GM21723 (cell line): ENCODE data around the gene CNGA3.
"Not testable (repeated sequence)": the region's sequence is repeated elsewhere in the genome, so short reads cannot be mapped to it uniquely, and the experiment has no call there.

Experiments used
- ATAC-seq: cut with Tn5 transposase; IDR thresholded peaks from one replicate; pipeline ENCODE4 v1.9.1; 2021; ENCODE audit warnings: mild to moderate bottlenecking, moderate library complexity; ENCODE audit not compliant: unreplicated experiment

The CNGA3 gene

GRCh38 chr2:98395977-98396376 is 49.7 kb downstream of the CNGA3 start:
- no peak for ATAC-seq

DNA sequence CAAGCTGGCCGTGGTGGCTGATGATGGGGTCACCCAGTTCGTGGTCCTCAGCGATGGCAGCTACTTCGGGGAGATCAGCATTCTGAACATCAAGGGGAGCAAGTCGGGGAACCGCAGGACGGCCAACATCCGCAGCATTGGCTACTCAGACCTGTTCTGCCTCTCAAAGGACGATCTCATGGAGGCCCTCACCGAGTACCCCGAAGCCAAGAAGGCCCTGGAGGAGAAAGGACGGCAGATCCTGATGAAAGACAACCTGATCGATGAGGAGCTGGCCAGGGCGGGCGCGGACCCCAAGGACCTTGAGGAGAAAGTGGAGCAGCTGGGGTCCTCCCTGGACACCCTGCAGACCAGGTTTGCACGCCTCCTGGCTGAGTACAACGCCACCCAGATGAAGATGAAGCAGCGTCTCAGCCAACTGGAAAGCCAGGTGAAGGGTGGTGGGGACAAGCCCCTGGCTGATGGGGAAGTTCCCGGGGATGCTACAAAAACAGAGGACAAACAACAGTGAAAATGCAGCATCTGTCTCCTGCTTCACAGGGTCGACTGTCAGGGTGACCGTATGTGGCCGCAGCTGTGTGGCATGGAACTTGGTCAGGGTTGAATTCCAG is 50.6 kb downstream of the CNGA3 start:
- ATAC-seq: no peak

DNA sequence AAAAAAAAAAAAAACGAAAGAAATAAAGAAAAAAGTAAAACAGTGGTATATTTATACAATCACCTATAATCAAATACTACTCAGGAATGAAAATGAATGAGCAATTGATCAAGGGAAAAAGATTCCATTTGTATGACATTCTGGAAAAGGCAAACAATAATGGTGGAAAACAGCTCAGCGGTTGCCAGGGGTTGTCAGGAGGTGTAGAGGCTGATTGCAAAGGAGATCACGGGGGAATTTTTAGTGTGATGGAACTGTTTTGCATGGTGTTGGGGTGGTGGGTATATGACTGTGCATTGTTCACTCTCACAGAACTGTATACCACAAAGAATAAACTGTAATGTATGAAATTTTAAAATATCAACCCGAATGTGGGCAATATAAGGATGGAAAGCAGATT is 52.9 kb downstream of the CNGA3 start:
- no peak for ATAC-seq

DNA sequence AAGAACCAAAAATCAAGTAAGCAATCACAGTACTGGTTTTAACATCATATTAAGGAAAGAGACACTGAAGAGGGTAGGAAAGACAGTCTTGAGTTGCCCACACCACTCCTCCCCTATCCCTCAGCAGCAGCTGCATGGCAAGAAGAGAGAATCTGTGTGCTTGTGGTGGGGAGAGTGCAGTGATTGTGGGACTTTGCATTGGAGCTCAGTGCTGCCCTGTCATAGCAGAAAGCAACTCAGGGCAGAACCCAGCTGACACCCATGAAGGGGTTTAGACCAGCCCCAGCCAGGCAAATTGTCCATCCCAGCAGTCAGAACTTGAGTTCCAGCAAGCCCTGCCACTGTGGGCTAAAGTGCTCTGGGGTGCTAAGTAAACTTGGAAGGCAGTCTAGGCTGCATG is 57.6 kb downstream of the CNGA3 start:
- ATAC-seq: no peak

GRCh38 chr2:98404556-98405250 is 58.4 kb downstream of the CNGA3 start:
- ATAC-seq: no peak

DNA sequence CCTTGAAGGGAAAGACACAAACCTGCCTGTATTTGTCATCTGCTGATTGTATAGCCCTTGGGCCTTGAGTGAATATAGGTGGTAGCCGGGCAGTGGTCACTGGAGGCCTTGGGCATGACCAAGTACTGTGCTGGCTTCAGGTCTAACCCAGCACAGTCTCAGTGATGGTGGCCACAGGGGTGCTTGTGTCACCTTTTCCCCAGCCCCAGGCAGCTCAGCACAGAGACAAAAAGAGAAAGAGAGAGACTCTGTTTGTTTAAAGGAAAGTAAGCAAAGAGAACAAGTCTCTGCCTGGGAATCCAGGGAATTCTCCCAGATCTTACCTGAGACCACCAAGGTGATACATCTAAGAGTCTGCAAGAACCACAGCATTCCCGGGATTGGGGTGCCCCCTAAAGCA is 59.0 kb downstream of the CNGA3 start:
- no peak for ATAC-seq

DNA sequence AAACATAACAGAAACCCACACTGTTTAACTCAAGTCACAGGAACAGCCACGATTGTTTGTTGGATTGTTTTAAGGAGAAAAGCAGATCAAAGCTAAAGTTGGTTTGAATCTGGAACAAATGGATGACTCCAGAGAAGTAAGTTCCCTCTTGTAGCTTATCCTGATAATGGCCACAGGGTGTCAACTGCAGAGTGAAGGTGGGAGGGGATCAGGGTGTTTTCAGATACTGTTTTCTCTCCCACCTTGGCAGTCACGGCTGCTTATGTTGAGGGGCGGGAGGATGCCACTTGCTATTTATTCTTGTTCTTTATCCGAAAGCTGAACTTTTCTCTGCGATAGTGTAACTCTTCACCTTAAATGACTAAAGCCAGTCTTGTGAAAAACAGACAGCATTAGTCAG is 61.9 kb downstream of the CNGA3 start:
- no peak for ATAC-seq

- peak; percentile 78 for ATAC-seq
Measured at GRCh38 chr2:98412751-98413458, 66.6 kb downstream of the CNGA3 start.

DNA sequence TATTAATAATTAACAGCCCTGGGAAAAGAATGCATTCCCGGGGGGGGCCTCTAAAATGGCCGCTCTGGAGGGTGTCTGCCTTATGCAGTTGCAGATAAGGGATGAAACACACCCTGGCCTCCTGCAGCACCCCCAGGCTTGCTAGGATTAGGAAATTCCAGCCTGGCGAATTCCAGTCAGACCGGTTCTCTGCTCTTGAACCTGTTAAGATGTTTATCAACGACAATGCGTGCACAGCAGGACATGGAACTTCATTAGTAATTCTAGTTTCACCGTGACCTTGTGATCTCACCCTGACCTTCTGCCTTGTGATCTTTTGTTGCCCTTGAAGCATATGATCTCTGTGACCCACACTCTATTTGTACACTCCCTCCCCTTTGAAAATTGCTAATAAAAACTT is 68.0 kb downstream of the CNGA3 start:
- not testable (repeated sequence) for ATAC-seq

DNA sequence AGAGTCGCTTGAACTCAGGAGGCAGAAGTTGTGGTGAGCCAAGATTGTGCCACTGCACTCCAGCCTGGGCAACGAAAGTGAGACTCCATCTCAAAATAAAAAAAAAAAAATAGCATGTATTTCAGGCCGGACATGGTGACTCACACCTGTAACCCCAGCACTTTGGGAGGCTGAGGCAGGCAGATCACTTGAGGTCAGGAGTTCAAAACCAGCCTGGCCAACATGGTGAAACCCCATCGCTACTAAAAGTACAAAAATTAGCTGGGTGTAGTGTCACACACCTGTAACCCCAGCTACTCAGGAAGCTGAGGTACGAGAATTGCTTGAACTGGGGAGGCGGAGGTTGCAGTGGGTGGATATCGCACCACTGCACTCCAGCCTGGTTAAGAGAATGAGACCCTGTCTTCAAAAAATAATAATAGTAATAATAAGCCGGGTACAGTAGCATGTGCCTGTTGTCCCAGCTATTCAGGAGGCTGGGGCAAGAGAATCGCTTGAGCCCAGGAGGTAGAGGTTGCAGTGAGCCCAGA is 69.5 kb downstream of the CNGA3 start:
- not testable (repeated sequence) for ATAC-seq

DNA sequence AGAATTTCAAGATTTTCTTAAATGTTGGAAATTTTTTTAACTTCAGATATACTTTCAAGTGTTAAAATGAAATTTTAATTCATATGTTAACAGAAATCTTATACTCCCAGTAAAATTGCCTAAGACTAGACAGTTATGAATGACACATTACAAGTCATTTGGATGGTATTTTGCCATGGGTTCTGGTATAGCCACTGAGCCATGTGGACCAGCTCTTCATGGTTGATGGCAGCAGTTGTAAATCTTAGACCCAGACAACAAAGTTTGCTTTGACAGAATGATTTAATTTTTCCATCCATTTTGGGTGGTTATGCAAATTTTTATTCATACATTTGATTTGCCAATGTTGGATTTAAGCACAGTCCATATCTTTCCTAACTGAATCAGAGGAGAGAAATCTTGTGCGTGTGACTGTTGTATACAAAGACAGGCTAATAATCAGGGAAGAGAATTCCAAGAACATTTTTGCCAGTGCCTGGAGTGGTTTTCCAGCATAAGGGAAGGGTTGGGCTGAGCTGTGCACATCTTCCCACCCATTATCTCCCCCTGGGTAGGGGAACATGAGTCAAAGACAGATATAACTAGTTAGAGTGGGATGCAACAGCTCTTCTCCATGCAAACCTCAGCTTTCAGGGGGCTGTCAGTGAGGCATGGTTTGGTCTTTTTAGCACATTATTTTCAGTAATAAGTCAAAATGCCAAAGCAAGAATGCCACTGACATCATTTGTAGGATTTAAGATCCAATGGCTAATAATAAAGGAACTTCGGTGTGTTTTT is 70.3 kb downstream of the CNGA3 start:
- no peak for ATAC-seq

- ATAC-seq: no peak
Measured at GRCh38 chr2:98419544-98419943, 73.3 kb downstream of the CNGA3 start.

GRCh38 chr2:98419977-98420725 is 73.9 kb downstream of the CNGA3 start:
- no peak for ATAC-seq

DNA sequence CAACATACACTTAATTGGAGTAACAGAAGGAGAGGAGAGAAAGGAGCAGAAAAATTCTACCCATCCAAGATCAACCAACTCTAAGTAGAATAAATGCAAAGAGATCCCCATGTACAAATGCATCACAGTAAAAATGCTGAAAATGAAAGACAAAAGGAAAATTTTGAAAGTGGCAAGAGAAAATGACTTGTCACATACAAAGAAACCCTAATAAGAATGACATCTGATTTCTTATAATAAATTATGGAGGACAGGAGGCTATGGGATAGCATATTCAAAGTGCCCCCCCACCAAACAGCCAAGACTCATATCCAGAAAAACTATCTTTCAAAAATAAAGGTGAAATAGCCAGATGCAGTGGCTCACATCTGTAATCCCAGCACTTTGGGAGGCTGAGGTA is 76.2 kb downstream of the CNGA3 start:
- ATAC-seq: no peak

DNA sequence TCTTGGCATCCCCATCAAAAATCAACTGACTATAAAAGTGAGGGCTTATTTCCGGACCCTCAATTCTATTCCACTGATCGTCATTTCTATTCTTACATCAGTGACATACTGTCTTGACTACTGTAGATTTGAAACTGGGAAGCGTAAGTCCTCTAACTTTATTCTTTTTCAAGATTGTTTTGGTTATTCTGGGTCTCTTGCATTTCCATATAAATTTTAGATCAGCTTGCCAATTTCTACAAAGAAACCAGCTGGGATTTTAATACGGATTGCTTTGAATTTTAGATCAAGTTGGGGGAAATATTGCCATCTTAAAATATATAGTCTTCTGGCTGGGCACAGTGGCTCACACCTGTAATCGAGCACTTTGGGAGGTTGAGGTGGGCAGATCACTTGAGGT is 80.5 kb downstream of the CNGA3 start:
- ATAC-seq: no peak

DNA sequence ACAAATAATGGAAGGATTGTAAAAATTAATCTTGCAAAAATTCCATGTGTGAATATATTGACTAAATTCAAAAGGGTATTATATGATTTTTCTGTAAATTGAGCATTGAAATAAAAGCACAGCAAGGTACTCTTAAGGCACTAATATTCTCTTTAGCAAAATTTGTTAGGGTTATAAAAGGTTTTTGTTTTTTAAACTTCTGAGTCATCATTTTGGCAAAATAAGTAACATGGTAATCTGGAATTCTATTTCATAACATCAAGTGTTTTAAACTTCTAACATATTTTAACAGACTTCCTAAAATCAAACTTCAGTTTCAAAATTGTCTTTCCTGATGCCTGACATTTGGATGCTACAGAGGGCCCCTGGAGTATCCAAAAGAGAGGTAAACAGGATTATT is 85.9 kb downstream of the CNGA3 start:
- ATAC-seq: no peak

DNA sequence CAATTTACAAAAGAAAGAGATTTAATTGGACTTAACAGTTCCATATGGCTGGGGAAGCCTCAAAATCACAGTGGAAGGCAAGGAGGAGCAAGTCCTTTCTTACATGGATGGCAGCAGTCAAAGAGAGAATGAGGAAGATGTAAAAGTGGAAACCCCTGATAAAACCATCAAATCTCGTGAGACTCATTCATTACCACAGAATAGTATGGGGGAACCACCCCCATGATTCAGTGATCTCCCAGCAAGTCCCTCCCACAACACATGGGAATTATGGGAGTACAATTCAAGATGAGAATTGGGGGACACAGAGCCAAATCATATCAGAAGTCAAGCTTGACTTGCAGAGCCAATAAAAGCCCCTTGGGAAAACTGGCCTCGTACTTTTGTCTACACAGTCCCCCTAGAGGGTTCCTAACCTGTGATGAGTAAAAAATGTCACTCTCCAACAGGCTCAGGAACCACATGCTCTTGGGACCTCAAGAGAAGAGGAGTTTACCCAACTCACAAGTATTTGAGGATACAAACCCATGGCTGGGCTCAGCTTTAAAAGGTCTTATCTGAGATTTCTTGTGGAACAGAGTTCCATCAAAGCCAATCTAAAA is 87.2 kb downstream of the CNGA3 start:
- no peak for ATAC-seq

DNA sequence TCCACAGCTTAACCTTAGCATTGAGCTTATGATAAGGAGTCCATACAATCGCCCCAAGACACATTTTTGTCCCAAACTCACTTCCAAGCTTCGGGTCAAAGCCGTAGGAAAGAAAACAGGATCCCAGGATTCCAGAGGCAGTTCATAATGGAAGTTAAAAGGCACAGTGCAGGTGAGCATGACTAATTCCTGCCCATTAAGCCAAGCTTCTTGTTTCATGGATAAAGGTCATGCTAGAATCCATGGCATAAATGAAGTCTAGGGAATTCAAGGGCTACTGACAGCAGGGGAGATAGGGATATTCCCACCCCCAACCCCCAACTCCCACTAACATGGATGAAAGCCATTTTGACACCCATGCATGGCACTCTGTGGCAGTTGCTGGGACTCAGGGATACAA is 88.2 kb downstream of the CNGA3 start:
- ATAC-seq: no peak

DNA sequence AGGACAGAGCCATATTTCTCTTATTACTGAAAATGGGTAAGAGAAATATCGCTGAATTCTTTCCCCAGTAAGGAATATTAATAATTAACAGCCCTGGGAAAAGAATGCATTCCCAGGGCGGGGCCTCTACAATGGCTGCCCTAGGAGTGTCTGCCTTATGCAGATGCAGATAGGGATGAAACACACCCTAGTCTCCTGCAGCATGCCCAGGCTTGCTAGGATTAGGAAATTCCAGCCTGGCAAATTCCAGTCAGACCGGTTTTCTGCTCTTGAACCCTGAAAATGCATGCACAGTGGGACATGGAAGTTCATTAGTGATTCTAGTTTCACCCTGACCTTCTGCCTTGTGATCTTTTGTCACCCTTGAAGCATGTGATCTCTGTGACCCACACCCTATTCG is 89.4 kb downstream of the CNGA3 start:
- ATAC-seq: not testable (repeated sequence)

DNA sequence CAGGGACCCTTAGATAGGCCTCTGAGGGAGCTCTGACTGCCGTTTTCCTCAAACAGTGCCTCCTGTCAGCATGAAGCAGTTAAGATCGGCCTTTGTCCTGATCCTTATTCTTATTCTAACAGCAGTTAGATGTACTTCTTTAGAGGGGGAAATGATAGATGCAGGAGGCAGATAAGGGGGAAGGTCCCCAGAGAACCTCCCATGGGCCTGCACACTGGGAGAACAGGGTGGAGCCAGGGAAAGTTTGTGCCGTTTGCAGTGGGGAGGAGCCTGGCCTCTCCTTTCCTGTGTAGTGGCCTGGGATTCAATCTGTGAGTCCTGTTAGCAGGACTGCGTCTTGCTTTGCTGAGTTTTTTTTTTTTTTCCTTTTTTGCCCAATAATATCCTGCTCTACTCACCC is 90.5 kb downstream of the CNGA3 start:
- ATAC-seq: no peak
